Activated CD4-positive, alpha-beta T cell treated with anti-CD3 and anti-CD28 coated beads, Interleukin-2, amount 50 U/mL, for 1 hour (primary cell): ENCODE measurements around the gene HSPBAP1.
"Not testable (repeated sequence)": the region's sequence is repeated elsewhere in the genome, so short reads cannot be mapped to it uniquely, and the experiment has no call there.

ENCODE experiments used
- DNase-seq: peaks from one replicate; pipeline ENCODE4 v3.0.0-alpha.2; 2020

HSPBAP1 gene

DNA sequence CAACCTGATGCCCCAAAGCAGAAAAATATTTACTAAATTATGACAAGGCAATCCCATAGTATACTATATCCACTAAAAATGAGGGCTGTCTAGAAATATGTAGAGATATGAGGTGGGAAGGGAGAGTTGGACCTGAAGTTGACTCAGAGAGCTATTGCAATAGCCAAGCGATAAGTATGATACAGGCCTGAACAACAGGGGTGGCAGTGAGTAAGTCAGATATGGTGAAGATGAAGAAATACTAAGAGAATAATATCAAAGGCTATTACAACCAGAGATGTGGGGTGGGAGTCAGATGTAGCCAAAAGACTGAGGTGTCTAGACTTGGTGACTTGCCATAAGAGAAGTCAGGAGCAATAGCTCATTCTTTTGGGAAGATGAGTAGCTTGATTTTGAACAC is 9.2 kb downstream of the HSPBAP1 start:
- DNase-seq = no peak

- no peak for DNase-seq
These were observed 10.8 kb downstream of the HSPBAP1 start for GRCh38 chr3:122782804-122783203.

DNA sequence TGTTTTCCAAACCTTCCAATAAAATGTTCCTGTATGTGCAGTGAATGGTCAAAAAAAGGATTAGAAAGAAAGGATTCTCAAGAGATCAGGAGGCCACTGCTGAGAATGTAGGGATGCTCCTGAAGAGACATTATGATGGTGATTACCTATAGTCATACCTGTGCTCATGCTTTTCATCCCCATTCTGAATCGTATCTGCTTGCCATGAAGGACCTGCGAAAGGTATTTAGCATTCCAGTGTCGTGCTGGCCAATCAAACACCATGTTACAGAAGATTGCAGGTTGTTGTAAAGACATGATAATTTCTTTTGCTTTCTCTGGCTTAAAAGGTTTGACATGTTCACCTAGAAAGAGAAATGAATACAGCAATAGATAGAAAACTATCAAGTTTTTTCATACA is 16.1 kb downstream of the HSPBAP1 start:
- DNase-seq = no peak

DNA sequence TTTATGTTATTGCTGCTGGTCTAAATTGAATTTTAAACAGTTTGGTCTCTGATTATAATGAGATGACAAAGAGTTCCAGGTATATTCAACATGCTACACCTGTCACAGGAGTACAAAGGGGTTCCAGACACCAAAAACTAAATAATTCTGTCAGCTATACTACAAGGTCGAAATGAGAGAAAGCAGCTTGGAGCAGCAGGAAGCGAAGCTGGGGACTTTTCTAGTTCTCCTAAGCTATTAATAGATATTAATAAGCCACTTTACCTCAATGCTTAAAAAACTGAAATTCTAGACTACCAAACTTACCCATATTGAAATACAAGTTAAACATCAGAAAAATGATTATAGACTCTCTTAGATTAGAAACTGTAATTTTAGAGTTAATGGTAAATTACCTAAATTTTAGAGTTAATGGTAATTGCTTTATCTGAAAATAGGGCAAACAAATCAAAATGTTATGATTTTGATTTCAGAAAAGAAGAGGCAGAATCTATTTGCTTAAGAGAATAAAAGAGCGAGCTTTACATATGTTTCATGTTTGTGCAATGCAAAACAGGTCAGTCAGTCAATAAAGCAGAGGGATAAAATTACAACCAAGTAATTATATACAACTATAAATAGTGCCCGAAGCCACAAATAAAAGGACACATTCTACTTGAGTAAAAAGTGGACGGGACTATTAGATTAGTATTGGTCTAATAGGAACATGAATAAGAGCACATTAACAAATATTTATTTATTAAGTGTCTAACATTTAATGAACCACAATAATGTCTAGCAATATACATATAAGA is 16.8 kb downstream of the HSPBAP1 start:
- DNase-seq = no peak

DNA sequence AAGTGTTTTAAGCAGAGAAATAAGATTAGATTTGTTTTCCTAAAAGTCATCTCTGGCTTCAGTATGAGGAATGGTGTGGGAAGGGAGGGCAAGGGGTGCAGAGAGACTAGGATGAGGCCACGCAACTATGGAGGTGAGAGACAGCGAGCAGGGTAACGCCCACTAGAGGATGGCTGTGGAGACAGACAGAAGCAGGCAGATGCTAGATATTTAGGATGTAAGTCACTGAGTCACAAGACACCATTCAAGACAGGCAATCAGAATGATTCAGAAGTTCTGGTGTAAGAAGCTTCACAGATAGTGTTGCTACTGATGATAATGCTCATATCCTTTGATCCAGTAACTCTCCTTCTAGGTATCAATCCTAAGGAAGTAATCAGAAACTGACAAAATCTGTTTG is 19.1 kb downstream of the HSPBAP1 start:
- DNase-seq = no peak

- no peak for DNase-seq
These were observed 19.6 kb downstream of the HSPBAP1 start for GRCh38 chr3:122773944-122774509.

GRCh38 chr3:122772827-122773226 is 20.8 kb downstream of the HSPBAP1 start:
- no peak for DNase-seq

DNA sequence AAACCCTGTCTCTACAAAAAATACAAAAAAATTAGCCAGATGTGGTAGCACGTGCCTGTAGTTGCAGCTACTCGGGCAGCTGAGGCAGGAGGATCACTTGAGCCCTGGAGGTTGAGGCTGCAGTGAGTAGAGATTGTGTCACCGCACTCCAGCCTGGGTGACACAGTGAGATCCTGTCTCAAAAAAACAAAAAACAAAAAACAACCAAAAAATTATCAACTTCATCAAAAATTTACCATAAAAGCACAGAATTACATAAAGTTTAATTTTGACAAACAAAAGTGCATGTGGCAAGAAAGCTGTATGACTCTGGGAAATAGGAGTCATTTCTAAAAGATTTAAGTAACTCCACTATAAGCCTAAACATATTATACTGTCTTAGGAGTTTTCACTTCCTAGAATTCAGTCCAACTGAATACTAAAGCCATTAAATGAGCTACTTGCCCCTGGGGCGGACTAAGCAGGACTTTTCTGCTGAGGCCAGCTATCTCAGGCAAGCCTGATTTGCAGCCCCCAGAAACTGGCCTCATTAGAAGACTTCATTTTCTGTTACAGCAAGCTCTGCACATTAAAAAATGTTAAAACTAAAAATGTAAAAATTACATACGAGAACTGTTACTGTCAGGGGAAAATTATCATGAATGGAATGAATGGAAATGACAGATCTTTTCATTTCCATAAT is 23.0 kb downstream of the HSPBAP1 start:
- DNase-seq = no peak

DNA sequence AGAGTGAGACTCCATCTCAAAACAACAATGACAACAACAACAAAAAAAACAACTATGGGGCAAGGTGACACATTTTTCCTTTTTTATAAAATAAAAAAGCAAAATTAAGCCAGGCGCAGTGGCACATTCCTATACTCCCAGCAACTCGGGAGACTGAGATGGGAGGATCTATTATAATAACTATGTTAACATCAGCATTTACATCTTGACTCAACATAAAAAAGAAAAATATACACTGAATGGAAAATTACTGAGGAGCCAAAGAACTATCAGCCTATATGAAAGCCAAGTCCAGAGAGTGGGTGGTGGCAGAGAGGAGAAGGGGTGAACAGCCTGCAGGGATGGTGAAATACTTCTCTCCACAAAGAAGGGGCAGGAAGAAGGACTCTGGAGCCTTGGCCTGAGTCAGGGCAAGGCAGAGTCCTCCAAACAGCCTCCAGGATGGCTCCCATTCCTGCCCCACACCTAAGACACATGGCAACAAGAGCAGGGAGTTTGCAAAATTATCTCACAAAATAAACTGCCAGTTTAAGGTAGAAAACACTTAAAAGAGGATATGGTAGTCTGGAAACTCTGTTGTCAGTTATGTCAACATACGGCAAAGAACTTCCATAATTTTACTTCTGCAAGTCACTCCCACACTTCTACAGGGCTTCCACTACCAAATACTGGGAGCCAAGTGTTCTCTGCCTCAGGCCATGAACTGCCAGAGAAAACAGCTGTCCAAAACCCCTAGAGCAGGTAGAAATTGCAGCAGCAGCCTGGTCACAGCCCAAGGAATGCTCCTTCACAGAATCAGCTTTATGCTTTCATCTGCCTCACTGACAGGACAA is 25.9 kb downstream of the HSPBAP1 start:
- DNase-seq = no peak

- DNase-seq = no peak
These were observed 27.2 kb downstream of the HSPBAP1 start for GRCh38 chr3:122766430-122766829.

GRCh38 chr3:122760453-122761271 is 33.0 kb downstream of the HSPBAP1 start:
- no peak for DNase-seq

DNA sequence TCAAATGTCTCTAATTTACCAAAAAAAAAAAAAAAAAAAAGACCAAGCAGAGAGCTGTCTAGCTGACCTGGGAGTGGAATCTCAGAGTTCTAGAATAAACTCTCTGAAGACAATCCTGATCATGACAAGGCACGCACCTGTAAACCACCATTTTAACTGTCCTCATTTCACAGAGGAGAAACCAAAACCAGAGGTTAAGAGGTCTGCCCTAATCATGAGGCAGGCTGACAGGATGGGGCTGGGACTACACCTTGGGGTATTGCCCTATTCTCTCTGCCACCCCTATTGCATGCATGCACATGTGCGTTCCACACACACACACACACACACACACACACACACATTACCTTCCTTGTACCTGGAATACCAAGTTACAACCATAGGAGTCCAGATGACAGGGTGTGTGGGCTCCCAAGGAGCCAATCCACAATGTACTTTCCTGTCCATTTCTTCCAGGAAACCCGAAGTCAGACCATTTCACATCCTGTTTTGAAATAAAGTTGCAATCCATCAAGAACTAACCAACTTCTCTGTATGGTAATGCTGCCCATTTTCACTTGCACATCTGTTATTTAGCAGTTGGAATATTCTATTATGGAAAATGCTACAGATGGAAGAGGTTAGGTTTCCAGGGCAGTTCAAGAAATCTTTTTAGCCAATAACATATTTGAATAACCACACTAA is 34.6 kb downstream of the HSPBAP1 start:
- DNase-seq = no peak

DNA sequence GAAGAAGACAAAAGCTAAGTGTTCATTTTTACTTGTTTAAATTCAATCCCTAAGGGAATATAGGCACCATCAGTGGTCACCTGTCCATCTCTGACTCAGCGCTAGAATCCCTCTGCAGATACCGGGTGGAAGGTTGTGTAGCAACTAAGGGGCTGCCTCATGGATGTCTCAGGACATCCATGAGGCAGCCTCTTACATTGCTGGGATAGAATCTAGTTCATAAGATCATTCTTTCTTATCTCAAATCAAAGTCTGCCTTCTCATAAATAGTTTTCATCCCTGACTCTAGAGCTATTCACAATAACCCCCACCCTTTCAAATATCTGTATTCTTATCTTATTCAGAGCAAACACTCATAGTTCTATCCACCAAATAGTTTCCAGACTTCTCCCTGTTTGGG is 38.1 kb downstream of the HSPBAP1 start:
- DNase-seq = no peak

GRCh38 chr3:122754929-122755328 is 38.7 kb downstream of the HSPBAP1 start:
- DNase-seq = no peak

GRCh38 chr3:122748347-122748746 is 45.3 kb downstream of the HSPBAP1 start:
- no peak for DNase-seq

DNA sequence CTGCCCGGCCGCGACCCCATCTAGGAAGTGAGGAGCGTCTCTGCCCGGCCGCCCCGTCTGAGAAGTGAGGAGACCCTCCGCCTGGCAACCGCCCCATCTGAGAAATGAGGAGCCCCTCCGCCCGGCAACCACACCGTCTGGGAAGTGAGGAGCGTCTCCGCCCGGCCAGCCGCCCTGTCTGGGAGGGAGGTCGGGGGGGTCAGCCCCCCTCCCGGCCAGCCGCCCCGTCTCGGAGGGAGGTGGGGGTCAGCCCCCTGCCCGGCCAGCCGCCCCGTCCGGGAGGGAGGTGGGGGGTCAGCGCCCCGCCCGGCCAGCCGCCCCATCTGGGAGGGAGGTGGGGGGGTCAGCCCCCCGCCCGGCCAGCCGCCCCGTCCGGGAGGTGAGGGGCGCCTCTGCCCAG is 46.3 kb downstream of the HSPBAP1 start:
- not testable (repeated sequence) for DNase-seq

- DNase-seq = no peak
These were observed 48.1 kb downstream of the HSPBAP1 start for GRCh38 chr3:122745369-122746021.

DNA sequence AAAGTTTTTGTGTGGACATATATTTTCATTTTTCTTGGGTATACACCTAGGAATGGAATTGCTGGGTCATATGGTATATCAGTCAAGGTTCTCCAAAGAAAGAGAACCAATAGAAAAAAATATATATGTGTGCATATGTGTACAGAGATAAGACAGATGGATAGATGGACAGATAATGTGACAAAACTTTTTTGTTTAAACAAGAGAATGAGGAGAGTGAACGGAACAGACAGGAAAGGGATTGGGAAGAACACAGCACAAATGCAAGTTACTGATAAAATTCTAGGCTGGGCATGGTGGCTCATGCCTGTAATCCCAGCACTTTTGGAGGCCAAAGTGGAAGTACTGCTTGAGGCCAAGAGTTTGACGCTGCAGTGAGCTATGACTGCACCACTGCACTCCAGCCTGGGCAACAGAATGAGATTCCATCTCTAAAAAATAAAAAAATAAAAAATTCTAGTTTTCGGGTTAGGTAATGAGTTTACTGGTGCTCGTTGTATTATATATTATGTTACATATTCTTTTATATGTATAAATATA is 50.0 kb downstream of the HSPBAP1 start:
- no peak for DNase-seq

DNA sequence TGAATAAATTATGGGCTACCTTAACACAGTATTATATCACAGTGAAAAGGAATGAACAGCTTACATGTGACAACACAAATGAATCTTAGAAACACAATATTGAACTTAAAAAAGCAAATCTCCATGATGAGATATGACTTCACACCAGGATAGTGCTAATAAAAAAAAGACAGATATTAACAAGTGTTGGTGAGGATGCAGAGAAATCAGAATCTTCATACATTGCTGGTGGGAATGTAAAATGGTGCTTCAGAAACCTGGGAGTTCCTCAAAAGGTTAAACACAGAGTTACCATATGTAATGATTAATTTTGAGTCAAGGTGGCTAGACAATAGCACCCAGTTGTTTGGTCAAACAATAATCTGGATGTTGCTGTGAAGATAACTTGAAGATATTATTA is 51.4 kb downstream of the HSPBAP1 start:
- no peak for DNase-seq

DNA sequence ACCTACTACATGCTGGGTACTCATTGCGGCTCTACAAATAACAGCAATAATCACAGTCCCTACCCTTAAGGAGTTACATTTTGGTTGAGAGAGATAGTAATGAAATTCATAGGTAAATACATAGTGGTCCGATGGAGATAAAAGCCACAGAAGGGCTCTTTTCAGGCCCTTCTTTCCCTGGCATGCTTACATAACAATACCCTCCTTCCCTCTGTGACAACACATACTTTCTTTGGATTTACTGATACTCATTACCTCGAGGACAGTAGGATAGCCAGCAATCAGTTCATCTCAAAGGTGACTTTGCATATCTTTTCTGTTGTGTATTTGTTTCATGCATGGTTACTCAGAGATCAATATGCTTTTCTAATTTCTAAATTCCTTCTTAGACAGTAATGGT is 54.5 kb downstream of the HSPBAP1 start:
- no peak for DNase-seq
